HEK293 (cell line): ENCODE data around the gene PDE3A.

Experiments used
- CTCF ChIA-PET: fragments of 350-600 bp; formaldehyde crosslinking; extraction: SDS; loops from one replicate; lab custom pipeline; 2021; ENCODE audit warnings: antibody characterized with exemption; lab: Yijun Ruan, JAX
- POLR2A ChIA-PET: fragments of 300-600 bp; formaldehyde crosslinking; extraction: SDS; loops from one replicate; lab custom pipeline; 2020; ENCODE audit warnings: antibody characterized with exemption, inconsistent platforms; lab: Yijun Ruan, JAX
- H3K27ac ChIP-seq: fragments of 200-500 bp; sonication (Bioruptor generic); 2 replicates; pipeline ENCODE4 v1.5.1; 2014; ENCODE audit warnings: low read depth, low read length, control low read depth, inconsistent platforms; ENCODE audit errors: extremely low read depth
- H3K36me3 ChIP-seq, 2 experiments: fragments of 200-500 bp in 1 of 2; sonication (Bioruptor generic) in 1 of 2; 1 replicate in 1 of 2; 2 replicates in 1 of 2; pipeline ENCODE4 v1.5.1; 2014 to 2017; ENCODE audit warnings: inconsistent platforms in 2 of 2, low read length in 2 of 2; ENCODE audit not compliant: control insufficient read depth in 2 of 2, insufficient read depth in 1 of 2
- H3K4me1 ChIP-seq: fragments of 200-500 bp; sonication (Bioruptor generic); 2 replicates; pipeline ENCODE4 v1.5.1; 2014; ENCODE audit warnings: mild to moderate bottlenecking, low read length, inconsistent platforms; ENCODE audit not compliant: control insufficient read depth, insufficient read depth
- H3K4me3 ChIP-seq: 2 replicates; pipeline ENCODE4 v1.5.1; 2011; ENCODE audit warnings: low read depth, mild to moderate bottlenecking, control low read depth, low read length, moderate library complexity
- H3K9me3 ChIP-seq: fragments of 200-500 bp; sonication (Bioruptor generic); 2 replicates; pipeline ENCODE4 v1.5.1; 2014; ENCODE audit warnings: low read depth, low read length, inconsistent platforms; ENCODE audit not compliant: control insufficient read depth, insufficient read depth
- AEBP2 ChIP-seq: fragments of 450-650 bp; formaldehyde crosslinking; IDR thresholded peaks from 2 replicates; pipeline ENCODE4 v1.5.1; 2016; ENCODE audit warnings: missing biosample characterization, missing genetic modification characterization, borderline replicate concordance
- GFI1B ChIP-seq: fragments of 450-650 bp; formaldehyde crosslinking; IDR thresholded peaks from 2 replicates; pipeline ENCODE4 v1.5.1; 2016; ENCODE audit warnings: missing biosample characterization, missing genetic modification characterization
- GLIS2 ChIP-seq: fragments of 450-650 bp; formaldehyde crosslinking; IDR thresholded peaks from 2 replicates; pipeline ENCODE4 v1.5.1; 2016; ENCODE audit warnings: missing biosample characterization, missing genetic modification characterization
- SP7 ChIP-seq: fragments of 450-650 bp; formaldehyde crosslinking; IDR thresholded peaks from 2 replicates; pipeline ENCODE4 v1.5.1; 2016; ENCODE audit warnings: missing biosample characterization, missing genetic modification characterization
- TSHZ1 ChIP-seq: fragments of 450-650 bp; formaldehyde crosslinking; IDR thresholded peaks from 2 replicates; pipeline ENCODE4 v1.5.1; 2016; ENCODE audit warnings: missing biosample characterization, missing genetic modification characterization, borderline replicate concordance
- ZFHX2 ChIP-seq: fragments of 450-650 bp; formaldehyde crosslinking; conservative IDR thresholded peaks from 2 replicates; pipeline ENCODE4 v1.5.1; 2016; ENCODE audit warnings: missing biosample characterization, missing genetic modification characterization
- ZNF138 ChIP-seq: fragments of 450-650 bp; formaldehyde crosslinking; IDR thresholded peaks from 2 replicates; pipeline ENCODE4 v1.5.1; 2016; ENCODE audit warnings: missing biosample characterization, missing genetic modification characterization, borderline replicate concordance
- ZNF16 ChIP-seq: fragments of 450-650 bp; formaldehyde crosslinking; IDR thresholded peaks from 2 replicates; pipeline ENCODE4 v1.5.1; 2016; ENCODE audit warnings: low read depth, missing biosample characterization, missing genetic modification characterization
- ZNF48 ChIP-seq: fragments of 450-650 bp; formaldehyde crosslinking; IDR thresholded peaks from 2 replicates; pipeline ENCODE4 v1.5.1; 2016; ENCODE audit warnings: missing biosample characterization, missing genetic modification characterization
- ZNF501 ChIP-seq: fragments of 450-650 bp; formaldehyde crosslinking; IDR thresholded peaks from 2 replicates; pipeline ENCODE4 v1.5.1; 2016; ENCODE audit warnings: missing biosample characterization, missing genetic modification characterization
- ZNF548 ChIP-seq: fragments of 450-650 bp; formaldehyde crosslinking; IDR thresholded peaks from 2 replicates; pipeline ENCODE4 v1.5.1; 2016; ENCODE audit warnings: missing biosample characterization, missing genetic modification characterization
- ZNF600 ChIP-seq: fragments of 450-650 bp; formaldehyde crosslinking; IDR thresholded peaks from 2 replicates; pipeline ENCODE4 v1.5.1; 2016; ENCODE audit warnings: missing biosample characterization, missing genetic modification characterization
- TF ChIP-seq, protein P1 (sequence below): fragments of 450-650 bp; formaldehyde crosslinking; IDR thresholded peaks from 2 replicates; pipeline ENCODE4; 2016; ENCODE audit warnings: missing biosample characterization, missing genetic modification characterization
- TF ChIP-seq, protein P2 (sequence below): IDR thresholded peaks from 2 replicates; pipeline ENCODE4 v1.6.1; 2011; ENCODE audit warnings: mild to moderate bottlenecking, low read depth, low read length, borderline replicate concordance
- TF ChIP-seq, protein P3 (sequence below): fragments of 450-650 bp; formaldehyde crosslinking; IDR thresholded peaks from 2 replicates; pipeline ENCODE4 v1.5.1; 2016; ENCODE audit warnings: missing biosample characterization, missing genetic modification characterization

The PDE3A gene

GRCh38 chr12:20528208-20528607 lies 159.9 kb downstream of the PDE3A start:
- TF ChIP-seq ZNF600 (tag by site-specific recombination) = no peak
- no peak for TF ChIP-seq GFI1B
- no peak for TF ChIP-seq ZFHX2 (tag by site-specific recombination)
- TF ChIP-seq SP7 (tag by site-specific recombination) = no peak
- TF ChIP-seq TSHZ1 = no peak
- TF ChIP-seq ZNF16 (tag by site-specific recombination) = no peak
- TF ChIP-seq, protein P1, sequence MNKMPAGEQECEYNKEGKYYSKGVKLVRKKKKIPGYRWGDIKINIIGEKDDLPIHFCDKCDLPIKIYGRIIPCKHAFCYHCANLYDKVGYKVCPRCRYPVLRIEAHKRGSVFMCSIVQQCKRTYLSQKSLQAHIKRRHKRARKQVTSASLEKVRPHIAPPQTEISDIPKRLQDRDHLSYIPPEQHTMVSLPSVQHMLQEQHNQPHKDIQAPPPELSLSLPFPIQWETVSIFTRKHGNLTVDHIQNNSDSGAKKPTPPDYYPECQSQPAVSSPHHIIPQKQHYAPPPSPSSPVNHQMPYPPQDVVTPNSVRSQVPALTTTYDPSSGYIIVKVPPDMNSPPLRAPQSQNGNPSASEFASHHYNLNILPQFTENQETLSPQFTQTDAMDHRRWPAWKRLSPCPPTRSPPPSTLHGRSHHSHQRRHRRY = no peak
- no peak for TF ChIP-seq ZNF138 (tag by site-specific recombination)
- no peak for TF ChIP-seq ZNF48 (tag by site-specific recombination)
- TF ChIP-seq, protein P2, sequence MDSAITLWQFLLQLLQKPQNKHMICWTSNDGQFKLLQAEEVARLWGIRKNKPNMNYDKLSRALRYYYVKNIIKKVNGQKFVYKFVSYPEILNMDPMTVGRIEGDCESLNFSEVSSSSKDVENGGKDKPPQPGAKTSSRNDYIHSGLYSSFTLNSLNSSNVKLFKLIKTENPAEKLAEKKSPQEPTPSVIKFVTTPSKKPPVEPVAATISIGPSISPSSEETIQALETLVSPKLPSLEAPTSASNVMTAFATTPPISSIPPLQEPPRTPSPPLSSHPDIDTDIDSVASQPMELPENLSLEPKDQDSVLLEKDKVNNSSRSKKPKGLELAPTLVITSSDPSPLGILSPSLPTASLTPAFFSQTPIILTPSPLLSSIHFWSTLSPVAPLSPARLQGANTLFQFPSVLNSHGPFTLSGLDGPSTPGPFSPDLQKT = no peak
- no peak for TF ChIP-seq ZNF501
- no peak for TF ChIP-seq GLIS2 (tag by site-specific recombination)
- CTCF ChIA-PET = no interaction called here
- POLR2A ChIA-PET = no interaction called here
- no peak overlapping the region for H3K4me3 ChIP-seq
- no peaks in the 10 kb centered on the region for H3K9me3 ChIP-seq
- H3K4me1 ChIP-seq = no peaks in the 10 kb centered on the region
- no peak overlapping the region for H3K27ac ChIP-seq
- H3K36me3 ChIP-seq = no peaks in the 10 kb centered on the region

GRCh38 chr12:20546267-20546666 lies 177.9 kb downstream of the PDE3A start:
- POLR2A ChIA-PET = interaction anchor here (0.7 kb wide), 1 partner anchor 16 kb away, joined by 5 read pairs; no protein-coding TSS in a partner anchor
- Histone ChIP-seq H3K9me3 (no peaks in the 10 kb centered on the region), H3K4me3 (no peak overlapping the region), H3K4me1 (no peaks in the 10 kb centered on the region), H3K27ac (no peak overlapping the region), H3K36me3 (no peaks in the 10 kb centered on the region)
- CTCF ChIA-PET = interaction anchor here (0.6 to 1.0 kb wide), 2 partner anchors 10 to 812 kb away, joined by 3 read pairs; no protein-coding TSS in a partner anchor
- TF ChIP-seq AEBP2 (tag by site-specific recombination) = no peak
- TF ChIP-seq ZNF548 (tag by site-specific recombination) = no peak
- TF ChIP-seq, protein P3, sequence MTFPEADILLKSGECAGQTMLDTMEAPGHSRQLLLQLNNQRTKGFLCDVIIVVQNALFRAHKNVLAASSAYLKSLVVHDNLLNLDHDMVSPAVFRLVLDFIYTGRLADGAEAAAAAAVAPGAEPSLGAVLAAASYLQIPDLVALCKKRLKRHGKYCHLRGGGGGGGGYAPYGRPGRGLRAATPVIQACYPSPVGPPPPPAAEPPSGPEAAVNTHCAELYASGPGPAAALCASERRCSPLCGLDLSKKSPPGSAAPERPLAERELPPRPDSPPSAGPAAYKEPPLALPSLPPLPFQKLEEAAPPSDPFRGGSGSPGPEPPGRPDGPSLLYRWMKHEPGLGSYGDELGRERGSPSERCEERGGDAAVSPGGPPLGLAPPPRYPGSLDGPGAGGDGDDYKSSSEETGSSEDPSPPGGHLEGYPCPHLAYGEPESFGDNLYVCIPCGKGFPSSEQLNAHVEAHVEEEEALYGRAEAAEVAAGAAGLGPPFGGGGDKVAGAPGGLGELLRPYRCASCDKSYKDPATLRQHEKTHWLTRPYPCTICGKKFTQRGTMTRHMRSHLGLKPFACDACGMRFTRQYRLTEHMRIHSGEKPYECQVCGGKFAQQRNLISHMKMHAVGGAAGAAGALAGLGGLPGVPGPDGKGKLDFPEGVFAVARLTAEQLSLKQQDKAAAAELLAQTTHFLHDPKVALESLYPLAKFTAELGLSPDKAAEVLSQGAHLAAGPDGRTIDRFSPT (tag by site-specific recombination) = no peak
- TF ChIP-seq, all 188 proteins: peak for 0
